KOPT-K1 (cell line): ENCODE data around the gene FAM13C.

Experiments used
- H3K27ac ChIP-seq: fragments of 200-600 bp; sonication (generic); 2 replicates; pipeline ENCODE4 v1.5.1; 2016; ENCODE audit warnings: antibody characterized with exemption, mild to moderate bottlenecking, low read depth, low read length; ENCODE audit not compliant: poor library complexity, severe bottlenecking
- H3K36me3 ChIP-seq: fragments of 200-600 bp; sonication (generic); 2 replicates; pipeline ENCODE4 v1.5.1; 2017; ENCODE audit warnings: antibody characterized with exemption, mild to moderate bottlenecking, low read length, moderate library complexity; ENCODE audit not compliant: insufficient read depth
- H3K9me3 ChIP-seq: fragments of 200-600 bp; sonication (generic); 2 replicates; pipeline ENCODE4 v1.5.1; 2017; ENCODE audit warnings: antibody characterized with exemption, low read length, mild to moderate bottlenecking; ENCODE audit not compliant: insufficient read depth, poor library complexity, severe bottlenecking

FAM13C gene

DNA sequence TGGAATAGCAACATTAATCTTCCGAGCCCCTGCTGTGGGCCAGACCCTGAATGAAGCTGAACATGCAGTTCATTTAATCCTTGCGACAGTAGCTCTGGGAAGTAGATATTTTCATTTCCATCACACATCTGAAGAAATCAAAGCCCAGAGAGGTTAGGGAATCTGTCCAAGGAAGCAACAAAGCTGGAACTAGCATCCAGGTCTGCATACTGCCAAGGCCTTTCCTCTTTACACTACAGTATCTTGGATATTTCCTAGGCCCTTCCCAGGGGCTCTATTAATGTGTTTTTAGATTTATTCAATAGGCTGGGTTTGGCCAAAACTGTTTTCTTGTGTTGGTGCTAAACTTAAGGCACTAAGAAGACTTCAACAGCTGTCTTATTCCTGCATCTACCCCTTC lies 48.1 kb downstream of the FAM13C start:
- Histone ChIP-seq H3K9me3 (no peaks in the 10 kb centered on the region), H3K36me3 (no peaks in the 10 kb centered on the region), H3K27ac (no peak overlapping the region)

DNA sequence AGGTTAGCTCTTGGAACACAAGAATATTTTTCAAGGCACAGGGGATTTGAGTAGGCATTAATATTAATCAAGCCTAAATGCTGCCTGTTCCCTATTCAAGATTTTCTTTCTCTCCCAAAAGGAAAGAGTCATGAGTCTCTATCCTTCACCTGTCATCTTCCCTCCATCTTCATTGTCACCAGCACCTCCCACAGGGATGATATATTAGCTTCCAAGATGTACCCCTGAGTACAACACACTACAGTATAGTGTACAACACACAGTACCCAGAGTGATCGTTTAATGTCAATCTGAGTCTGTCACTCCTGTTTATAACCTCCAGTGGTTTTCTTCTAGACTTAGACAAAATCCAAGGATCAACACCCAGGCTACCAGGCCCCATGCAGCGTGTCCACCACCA lies 50.1 kb downstream of the FAM13C start:
- H3K9me3 ChIP-seq: no peaks in the 10 kb centered on the region
- no peaks in the 10 kb centered on the region for H3K36me3 ChIP-seq
- H3K27ac ChIP-seq: no peak overlapping the region

DNA sequence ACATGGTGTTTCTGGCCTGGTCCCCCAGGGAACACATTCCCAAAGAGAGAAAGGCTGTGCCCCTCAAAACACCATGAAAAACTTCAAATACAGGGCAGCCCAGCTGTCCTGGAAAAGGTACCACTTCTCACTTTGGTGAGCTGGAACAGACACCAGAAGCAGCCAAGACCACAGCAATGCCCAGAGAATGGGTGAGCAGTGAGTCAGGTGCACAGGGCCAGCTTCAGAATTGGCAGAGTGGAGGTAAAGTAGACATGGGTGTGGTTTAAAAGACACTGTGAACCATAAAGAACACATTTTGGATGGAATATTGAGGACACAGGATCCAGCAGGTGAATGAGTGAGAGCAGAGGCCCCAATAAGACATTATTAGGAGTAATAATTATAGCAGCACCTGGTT lies 51.3 kb downstream of the FAM13C start:
- H3K9me3 ChIP-seq: no peaks in the 10 kb centered on the region
- no peak overlapping the region for H3K27ac ChIP-seq
- no peaks in the 10 kb centered on the region for H3K36me3 ChIP-seq

DNA sequence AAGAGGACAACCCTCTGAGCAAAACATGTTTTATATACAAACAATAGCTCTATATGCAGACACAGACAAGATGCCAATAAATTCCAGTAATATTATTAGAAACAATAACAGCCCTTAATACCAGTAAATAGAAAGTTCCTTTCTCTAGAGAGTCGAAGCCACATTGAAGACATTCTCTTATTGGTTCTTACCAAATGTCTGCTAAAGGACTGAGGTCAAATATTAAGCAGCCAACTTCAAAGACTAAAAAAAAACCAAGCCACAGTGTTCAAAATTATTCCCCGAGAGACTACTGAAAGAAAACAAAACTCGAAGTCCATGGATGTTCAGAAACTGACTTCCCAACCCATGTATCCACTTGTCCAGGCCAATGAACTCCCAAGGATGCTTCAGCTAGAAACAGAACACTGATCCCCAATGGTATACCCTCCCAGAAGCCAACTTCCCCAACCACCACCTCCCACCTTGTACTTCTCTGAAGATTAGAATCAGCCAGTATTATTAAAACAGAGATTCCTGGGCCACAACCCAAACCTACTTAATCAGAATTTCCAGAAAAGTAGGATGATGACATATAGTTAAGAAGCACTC lies 51.9 kb downstream of the FAM13C start:
- Histone ChIP-seq H3K36me3 (no peaks in the 10 kb centered on the region), H3K9me3 (no peaks in the 10 kb centered on the region)

DNA sequence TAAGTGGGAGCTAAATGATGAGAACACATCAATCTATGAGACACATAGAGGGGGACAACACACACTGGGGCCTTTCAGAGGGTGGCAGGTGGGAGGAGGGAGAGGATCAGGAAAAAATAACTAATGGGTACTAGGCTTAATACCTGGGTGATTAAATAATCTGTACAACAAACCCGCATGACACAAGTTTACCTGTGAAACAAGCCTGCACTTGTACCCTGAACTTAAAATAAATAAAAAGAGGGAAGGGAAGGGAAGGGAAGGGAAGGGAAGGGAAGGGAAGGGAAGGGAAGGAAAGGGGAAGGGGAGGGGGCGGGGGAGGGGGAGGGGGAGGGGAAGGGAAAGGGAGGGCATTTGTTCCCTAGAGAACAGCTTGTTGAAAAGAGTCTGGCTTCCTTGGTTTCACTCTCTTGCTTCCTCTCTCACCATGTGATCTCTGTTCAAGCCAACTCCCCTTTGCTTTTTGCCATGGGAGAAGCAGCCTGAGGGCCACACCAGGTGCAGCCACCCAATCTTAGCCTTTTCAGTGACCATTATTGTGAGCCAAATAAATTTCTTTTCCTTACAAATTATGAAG lies 57.7 kb downstream of the FAM13C start:
- no peak overlapping the region for H3K27ac ChIP-seq
- H3K9me3 ChIP-seq: no peaks in the 10 kb centered on the region
- H3K36me3 ChIP-seq: no peaks in the 10 kb centered on the region

More for the DNA sequence above, 51.9 kb downstream of the FAM13C start:
- no peak overlapping the region for H3K27ac ChIP-seq

DNA sequence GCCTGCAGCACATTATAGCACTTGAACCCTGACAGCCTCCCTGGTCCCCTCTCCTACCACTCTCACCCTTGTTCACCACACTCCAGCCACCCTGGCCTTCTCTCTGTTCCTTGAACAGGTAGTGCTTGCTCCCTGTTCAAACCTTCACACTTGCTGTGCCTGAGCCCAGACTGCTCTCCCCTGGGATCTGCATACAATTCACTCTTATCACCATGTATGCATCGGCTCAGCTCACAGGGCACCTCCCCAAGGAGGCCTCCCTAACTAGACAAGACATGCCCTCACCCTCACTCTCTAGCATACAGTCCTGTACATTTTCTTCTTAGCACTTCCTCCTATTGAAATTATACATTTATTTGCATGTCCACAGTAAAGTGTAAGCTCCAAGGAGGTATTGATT lies 59.3 kb downstream of the FAM13C start:
- no peaks in the 10 kb centered on the region for H3K36me3 ChIP-seq
- no peak overlapping the region for H3K27ac ChIP-seq
- no peaks in the 10 kb centered on the region for H3K9me3 ChIP-seq

DNA sequence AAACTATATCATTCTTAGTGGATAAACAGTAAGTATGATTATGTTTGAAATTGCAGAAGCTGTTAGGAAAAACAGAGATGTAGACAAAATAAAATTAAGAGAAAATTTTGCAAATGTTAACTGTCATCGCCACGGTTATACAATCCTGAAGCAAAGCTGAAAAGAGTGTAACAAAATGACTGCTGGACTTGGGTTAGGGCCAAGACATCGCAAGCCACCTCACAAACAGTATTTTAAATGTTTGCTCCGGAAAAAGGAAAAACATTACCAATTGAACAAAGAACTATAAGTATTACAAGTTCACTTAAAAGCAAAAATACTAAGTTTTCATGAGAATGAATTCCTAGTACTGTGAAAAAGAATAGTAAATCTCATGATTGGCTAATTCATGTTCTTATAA lies 60.0 kb downstream of the FAM13C start:
- no peaks in the 10 kb centered on the region for H3K36me3 ChIP-seq
- no peaks in the 10 kb centered on the region for H3K9me3 ChIP-seq
- H3K27ac ChIP-seq: no peak overlapping the region

DNA sequence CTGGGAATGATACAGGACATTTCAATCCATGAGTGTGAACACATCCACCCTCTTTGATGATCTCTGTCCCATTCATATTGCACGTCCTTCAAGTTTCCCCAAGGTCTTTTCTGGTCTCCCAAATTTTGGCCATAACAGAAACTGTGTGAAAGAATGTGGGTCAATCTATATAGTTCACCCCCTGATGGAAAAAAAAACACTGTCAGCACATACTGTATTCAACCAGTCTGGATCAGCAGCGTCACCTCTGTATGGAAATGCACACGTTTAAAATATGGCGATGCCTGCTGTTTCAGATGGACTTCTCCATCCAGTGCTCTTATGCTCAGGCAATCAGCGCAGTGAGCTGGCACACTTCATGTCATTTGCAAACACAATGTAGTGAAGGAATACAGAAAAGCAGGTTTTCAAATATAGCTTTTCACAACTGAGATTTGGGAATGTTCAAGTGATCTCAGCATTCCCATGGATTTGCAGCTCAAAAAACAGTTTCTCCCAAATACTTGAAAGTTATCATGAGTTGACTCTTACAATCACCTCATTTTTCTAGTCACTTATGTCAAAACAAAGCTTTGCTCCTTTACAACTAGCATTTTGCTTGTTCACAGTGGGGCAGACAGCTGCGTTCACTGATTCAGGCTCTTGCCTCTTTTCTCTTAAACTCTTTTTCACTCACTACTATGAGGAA lies 61.1 kb downstream of the FAM13C start:
- Histone ChIP-seq H3K36me3 (no peaks in the 10 kb centered on the region), H3K9me3 (no peaks in the 10 kb centered on the region), H3K27ac (no peak overlapping the region)

DNA sequence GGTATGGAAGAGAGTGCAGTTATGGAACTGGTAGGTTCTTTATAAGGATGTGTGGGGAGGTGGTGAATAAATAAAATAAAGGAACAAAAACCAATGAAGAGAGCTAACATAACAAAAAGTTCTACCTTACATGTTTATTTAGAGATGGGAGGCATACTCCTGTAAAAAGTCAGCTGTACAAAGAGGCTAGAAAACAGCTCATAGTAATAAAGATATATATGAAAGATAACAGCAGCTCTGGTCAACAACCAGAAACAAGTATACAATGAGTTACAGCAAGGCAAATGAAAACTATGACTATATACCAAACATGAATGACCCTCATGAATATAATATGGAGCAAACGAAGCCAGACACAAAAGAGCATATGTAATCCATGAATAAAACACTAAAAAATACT lies 62.0 kb downstream of the FAM13C start:
- H3K27ac ChIP-seq: no peak overlapping the region
- H3K36me3 ChIP-seq: no peaks in the 10 kb centered on the region
- H3K9me3 ChIP-seq: no peaks in the 10 kb centered on the region

DNA sequence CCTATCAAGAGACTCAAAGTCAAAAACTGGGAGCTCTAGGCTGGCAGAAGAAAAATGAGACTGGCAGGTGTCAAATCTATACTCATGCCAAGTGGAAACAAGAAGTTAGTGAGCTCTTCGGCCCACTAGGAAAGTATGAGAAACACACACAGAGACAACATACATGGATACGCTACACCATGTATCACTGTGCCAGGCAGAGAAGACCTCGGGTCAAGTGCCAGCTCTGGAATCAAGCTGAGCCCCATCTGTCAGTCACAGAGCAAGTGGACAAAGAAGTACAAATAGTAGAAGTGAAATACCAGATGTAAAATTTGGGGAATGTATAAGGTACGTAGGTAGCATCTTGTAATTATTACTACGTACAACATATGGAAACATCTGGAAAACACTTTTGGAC lies 62.4 kb downstream of the FAM13C start:
- Histone ChIP-seq H3K36me3 (no peaks in the 10 kb centered on the region), H3K9me3 (no peaks in the 10 kb centered on the region)

DNA sequence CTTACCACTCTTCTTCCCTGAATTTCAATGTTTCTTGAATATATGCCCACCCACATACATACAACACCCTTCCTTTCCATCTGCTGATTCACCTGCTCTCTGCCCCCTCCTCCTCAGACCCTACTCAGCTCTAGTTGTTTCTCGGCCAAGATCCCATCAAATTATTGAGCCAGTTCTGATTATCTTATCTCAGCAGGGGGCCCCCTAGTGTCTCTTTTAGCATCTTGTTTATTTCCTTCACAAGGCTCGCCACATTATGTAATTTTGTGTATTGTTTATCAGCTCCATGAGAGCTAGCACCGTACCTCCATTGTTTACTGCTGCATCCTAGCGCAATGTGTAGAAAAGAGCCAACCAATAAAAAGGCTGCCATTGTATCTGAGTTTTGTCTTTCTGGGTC lies 71.9 kb downstream of the FAM13C start:
- H3K9me3 ChIP-seq: no peaks in the 10 kb centered on the region
- H3K27ac ChIP-seq: no peak overlapping the region

More for the DNA sequence above, 62.4 kb downstream of the FAM13C start:
- no peak overlapping the region for H3K27ac ChIP-seq

DNA sequence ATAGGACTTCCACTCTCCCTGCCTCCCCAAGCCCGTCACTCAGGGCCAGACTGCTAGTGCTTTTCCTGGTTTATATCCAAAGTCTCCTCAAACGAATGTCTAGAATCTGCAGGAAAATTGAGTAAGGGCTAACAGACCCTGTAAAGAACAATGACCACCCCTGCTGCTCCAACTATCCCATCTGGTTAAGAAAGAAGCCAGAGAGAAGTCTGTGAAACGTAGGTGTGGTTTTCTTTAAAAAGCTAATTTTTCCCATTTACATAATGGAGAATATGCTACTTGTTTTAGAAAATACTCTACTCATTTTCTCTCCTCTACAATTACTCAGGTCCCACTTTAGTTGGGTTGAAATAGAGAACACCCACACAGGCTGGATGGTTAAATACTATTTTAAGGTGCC lies 72.5 kb downstream of the FAM13C start:
- Histone ChIP-seq H3K36me3 (no peaks in the 10 kb centered on the region), H3K27ac (no peak overlapping the region), H3K9me3 (no peaks in the 10 kb centered on the region)

More for the DNA sequence above, 71.9 kb downstream of the FAM13C start:
- no peaks in the 10 kb centered on the region for H3K36me3 ChIP-seq

DNA sequence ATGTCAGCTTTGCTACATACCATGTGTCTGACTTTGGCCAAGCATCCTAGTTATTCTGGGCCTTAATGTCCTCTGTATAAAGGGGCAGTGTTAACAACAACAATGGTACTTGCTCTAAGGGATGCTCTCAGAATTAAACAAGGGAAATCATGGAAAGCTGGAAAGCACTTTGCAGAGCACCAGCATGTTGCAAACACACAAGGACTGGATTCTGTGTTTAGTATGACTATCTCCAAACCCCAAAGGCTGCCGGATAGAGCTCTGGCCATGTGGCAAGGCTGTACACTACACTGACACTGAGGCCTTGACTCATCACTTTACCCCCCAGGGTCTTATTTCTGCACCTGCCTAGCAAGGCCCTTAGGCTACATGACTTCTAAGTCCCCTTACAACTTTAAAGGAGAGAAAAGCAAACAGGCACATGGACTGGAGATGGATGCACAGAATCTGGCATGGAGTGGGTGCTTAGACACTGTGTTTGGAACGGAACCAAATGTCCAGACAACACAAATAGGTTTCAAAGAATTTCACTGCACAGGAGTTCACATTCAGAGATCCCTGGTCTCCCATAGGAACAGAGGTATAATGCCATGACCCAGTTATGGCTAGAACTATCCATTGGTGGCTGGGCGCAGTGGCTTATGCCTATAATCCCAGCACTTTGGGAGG lies 74.6 kb downstream of the FAM13C start:
- Histone ChIP-seq H3K9me3 (no peaks in the 10 kb centered on the region), H3K36me3 (no peaks in the 10 kb centered on the region), H3K27ac (no peak overlapping the region)

DNA sequence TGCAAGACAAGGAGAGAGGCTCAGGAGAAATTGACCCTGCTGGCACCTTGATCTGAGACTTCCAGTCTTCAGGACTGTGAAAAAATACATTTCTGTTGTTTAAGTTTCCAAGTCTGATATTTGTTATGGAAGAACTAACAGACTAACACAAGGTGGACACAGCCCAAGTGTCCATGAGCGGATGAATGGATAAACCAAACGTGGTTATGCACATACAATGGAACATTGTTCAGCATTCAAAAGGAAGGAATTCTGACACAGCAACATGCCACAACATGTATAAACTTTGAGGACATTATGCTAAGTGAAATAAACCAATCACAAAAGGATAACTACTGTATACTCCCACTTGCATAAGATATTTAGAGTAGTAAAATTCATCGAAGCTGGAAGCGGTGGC lies 76.5 kb downstream of the FAM13C start:
- Histone ChIP-seq H3K36me3 (no peaks in the 10 kb centered on the region), H3K9me3 (no peaks in the 10 kb centered on the region), H3K27ac (no peak overlapping the region)

DNA sequence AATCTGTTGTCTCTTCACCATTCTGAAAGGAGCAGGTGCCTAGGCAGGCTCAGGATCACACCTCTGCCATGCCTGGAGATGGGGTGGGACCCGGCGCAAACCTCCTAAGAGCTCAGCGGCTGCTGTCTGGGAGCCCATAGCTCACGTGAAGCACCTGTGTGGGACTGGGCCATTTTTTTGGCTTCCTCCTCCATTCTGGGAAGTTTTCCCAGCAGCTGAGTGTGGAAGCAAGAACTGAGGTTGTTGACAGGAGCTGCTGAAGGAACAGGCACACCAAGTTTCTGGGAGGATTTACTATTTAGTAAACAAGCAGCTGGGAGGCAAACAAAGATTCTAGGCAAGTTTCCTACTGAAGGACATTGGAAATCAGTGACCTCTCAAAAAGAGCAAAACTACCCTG lies 77.3 kb downstream of the FAM13C start:
- no peak overlapping the region for H3K27ac ChIP-seq
- H3K36me3 ChIP-seq: no peaks in the 10 kb centered on the region
- no peaks in the 10 kb centered on the region for H3K9me3 ChIP-seq
